GM19238 (cell line): Measurements from ENCODE around the gene CLOCK.
A peak's percentile ranks its signal among the peaks of the same experiment; 100 is the strongest.

Source experiments
- DNase-seq: peaks from one replicate; pipeline ENCODE4 v3.0.0; 2011; ENCODE audit warnings: low spot score; ENCODE audit not compliant: insufficient read length

Gene CLOCK

GRCh38 chr4:55411621-55412020 is 135.1 kb downstream of the CLOCK start:
- no peak for DNase-seq

- no peak for DNase-seq
These were observed 136.3 kb downstream of the CLOCK start for GRCh38 chr4:55410431-55410830.

- no peak for DNase-seq
These were observed 137.1 kb downstream of the CLOCK start for GRCh38 chr4:55409468-55410171.

DNA sequence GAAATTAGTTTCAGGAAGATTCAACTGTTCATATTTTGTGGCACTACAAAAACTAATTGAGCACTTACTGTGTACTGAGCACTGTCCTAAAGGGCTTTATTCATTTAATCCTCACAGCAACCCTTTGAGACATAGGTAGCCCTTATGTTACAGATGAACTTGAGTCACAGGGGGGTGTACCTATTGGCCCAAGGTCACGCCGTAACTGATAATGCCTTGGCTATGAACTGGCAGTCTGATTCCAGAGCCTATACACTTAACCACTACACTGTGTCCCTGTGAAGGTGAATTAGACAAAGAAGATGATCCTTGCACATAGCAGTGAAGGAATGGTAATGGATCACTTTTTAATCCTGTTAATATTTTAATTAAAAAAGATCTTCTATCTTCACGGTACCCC is 138.9 kb downstream of the CLOCK start:
- no peak for DNase-seq

DNA sequence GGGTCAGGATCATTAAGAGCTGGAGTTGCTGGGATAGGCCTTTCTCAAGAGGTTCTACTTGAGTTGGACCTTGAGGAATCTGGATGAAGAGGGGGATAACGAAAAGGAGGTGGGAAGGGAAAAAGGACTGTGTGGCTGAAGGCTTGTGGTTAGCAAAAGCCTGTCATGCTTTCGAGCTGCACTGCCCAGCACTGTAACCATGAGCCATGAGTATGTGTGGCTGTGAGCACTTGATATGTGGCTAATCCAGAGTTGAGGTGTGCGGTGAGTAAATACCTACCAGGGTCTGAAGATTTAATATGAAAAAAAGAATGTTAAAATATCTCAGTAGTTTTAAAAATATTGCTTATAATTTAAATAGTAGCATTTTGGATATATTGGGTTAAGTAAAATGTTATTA is 139.6 kb downstream of the CLOCK start:
- no peak for DNase-seq

DNA sequence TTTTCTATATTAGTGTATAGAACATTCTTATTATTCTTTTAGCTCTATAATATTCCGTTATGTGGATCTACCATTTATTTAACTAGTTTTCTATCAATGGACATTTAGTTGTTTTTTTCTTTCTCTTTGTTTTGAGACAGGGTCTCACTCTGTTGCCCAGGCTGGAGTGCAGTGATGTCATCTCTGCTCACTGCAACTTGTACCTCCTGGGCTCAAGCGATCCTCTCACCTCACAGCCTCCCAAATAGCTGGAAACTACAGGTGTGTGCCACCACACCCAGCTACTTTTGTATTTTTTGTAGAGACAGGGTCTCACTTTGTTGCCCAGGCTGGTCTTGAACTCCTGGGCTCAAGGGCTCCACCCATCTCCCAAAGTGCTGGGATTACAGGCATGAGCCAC is 140.2 kb downstream of the CLOCK start:
- no peak for DNase-seq

GRCh38 chr4:55405073-55405472 is 141.6 kb downstream of the CLOCK start:
- DNase-seq = no peak

DNA sequence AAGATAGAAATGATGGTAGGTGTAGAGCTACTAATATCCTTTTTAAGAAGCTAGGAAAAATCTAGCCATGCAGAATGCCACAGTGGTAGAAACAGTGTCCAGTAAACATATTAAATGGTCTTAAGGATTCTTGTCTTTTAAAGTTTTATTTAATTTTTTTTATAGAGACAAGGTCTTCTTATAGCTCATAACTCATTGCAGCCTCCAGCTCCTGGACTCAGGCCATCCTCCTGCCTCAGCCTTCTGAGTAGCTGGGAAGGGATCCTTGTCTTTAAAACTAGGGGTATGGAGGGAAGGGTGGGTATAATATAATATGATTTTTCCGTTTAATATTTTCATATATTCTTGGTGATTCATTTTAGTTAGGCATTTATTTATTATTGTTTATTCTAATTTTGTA is 147.1 kb downstream of the CLOCK start:
- no peak for DNase-seq

- no peak for DNase-seq
These were observed 147.7 kb downstream of the CLOCK start for GRCh38 chr4:55398966-55399365.

DNA sequence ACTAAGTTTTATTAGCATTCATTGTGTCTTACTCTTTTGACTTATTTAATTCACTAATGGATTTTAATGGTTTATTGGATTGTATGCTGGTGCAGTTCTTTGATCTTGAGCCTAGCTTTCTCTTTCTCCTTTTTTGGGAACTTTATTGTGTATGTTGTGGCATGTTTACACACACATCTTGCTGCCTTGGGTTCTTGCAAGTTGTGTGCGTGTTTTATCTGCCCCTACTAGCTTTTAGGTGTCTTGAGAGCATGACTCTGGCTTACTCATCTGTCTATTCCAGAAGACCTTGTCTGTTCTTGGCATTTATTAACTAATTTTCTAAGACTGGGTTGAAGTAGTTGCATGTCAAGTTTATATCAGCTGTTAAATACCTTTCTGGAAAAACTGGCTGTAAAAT is 148.2 kb downstream of the CLOCK start:
- no peak for DNase-seq

- no peak for DNase-seq
These were observed 149.0 kb downstream of the CLOCK start for GRCh38 chr4:55397520-55398321.

DNA sequence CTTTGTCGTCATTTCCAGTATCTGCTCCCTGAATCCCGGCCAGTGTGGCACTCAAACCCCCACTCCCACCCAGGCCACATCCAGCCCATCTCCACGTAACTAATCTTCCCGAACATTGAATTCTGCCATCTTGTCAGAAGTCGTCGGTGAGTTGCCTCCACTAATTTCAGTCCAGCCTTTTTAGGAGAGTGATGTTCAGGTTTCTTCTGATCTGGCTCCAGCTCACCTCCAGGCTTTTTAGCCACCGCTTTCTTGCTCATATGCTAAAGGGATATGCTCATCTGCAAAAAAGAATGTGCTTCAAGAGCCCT is 149.6 kb downstream of the CLOCK start:
- DNase-seq = no peak

- peak; percentile 30 for DNase-seq
These were observed 150.2 kb downstream of the CLOCK start for GRCh38 chr4:55396308-55397125.

- DNase-seq = peak; percentile 86
These were observed 151.0 kb downstream of the CLOCK start, which contains the start of gene TMEM165 for GRCh38 chr4:55395529-55396307. TSS of gene TMEM165 (plus strand) at chr4:55395957. CDS start at chr4:55396190, 233 bp downstream.

GRCh38 chr4:55395218-55395528 is 151.5 kb downstream of the CLOCK start:
- no peak for DNase-seq

GRCh38 chr4:55393461-55394320 is 153.0 kb downstream of the CLOCK start:
- no peak for DNase-seq

- DNase-seq = no peak
These were observed 159.9 kb downstream of the CLOCK start for GRCh38 chr4:55386840-55387239.

DNA sequence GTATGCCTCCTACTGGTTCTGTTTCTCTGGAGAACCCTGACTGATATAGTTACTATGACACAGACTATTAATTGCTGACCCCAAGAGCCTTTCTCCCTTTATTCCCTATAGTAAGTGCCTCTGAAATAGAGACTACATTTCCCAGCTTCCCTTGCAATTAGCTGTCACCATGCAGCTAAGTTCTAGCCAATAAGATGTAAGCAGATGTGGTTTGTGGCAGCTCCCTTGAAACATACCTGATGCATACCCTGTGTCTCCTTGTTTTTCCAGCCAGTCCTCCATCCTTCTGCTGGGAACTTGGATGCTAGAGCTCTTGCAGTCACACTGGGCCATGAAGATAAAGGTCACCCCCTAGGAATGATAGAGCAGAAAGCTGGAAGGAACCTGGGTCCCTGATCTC is 160.6 kb downstream of the CLOCK start:
- no peak for DNase-seq

GRCh38 chr4:55385201-55385649 is 161.5 kb downstream of the CLOCK start:
- DNase-seq = no peak

- DNase-seq = no peak
These were observed 164.2 kb downstream of the CLOCK start for GRCh38 chr4:55382488-55383003.
